IMR-90 (cell line): ENCODE measurements around the gene PRR14L. TPM values are rescaled to one million over a fixed set of nuclear protein-coding genes. Genes with fewer than 3 reads are reported as not detected.

ENCODE experiments used
- ATAC-seq: fragments of 200-7000 bp; cut with Tn5 transposase; 2 replicates; pipeline ENCODE4 v1.9.1; 2020; ENCODE audit warnings: low read depth, mild to moderate bottlenecking, moderate library complexity
- BruUV-seq: library from RNA; stranded (reverse); fragments of 400-500 nt; replicated peaks from 2 replicates; lab custom pipeline; 2021; lab: Mats Ljungman, UMichigan
- CTCF ChIA-PET: fragments of 300-600 bp; formaldehyde crosslinking; extraction: SDS; loops from one replicate; lab custom pipeline; 2021; ENCODE audit warnings: antibody characterized with exemption; lab: Yijun Ruan, JAX
- POLR2A ChIA-PET: fragments of 300-600 bp; sonication (Branson Sonifier 250); formaldehyde crosslinking; loops from one replicate; lab custom pipeline; 2022; ENCODE audit warnings: antibody characterized with exemption; ENCODE audit not compliant: unreplicated experiment; lab: Charles Lee
- DNase-seq: peaks from one replicate; pipeline ENCODE4 v3.0.0; 2013
- H2AFZ ChIP-seq: replicated peaks from 2 replicates; pipeline ENCODE3; 2013; ENCODE audit warnings: low read length, mild to moderate bottlenecking; ENCODE audit not compliant: poor library complexity
- H2AK5ac ChIP-seq: 2 replicates; pipeline ENCODE4 v1.6.1; 2013; ENCODE audit warnings: low read depth, low read length, inconsistent platforms
- H2AK9ac ChIP-seq: replicated peaks from 2 replicates; pipeline ENCODE3; 2013; ENCODE audit warnings: mild to moderate bottlenecking, low read depth, low read length, moderate library complexity; ENCODE audit not compliant: poor library complexity
- H2BK120ac ChIP-seq: 2 replicates; pipeline ENCODE4 v1.6.1; 2013; ENCODE audit warnings: low read depth, low read length, inconsistent platforms
- H2BK15ac ChIP-seq: 3 replicates; pipeline ENCODE4 v1.6.1; 2013; ENCODE audit warnings: low read depth, low read length, inconsistent platforms
- H2BK20ac ChIP-seq: 2 replicates; pipeline ENCODE4 v1.6.1; 2013; ENCODE audit warnings: low read depth, mild to moderate bottlenecking, inconsistent platforms, low read length, moderate library complexity
- H2BK5ac ChIP-seq: 2 replicates; pipeline ENCODE4 v1.6.1; 2013; ENCODE audit warnings: mild to moderate bottlenecking, low read depth, low read length, inconsistent platforms; ENCODE audit not compliant: poor library complexity, severe bottlenecking
- H3K14ac ChIP-seq: replicated peaks from 2 replicates; pipeline ENCODE4 v1.6.1; 2013; ENCODE audit warnings: low read depth, low read length, inconsistent platforms
- H3K18ac ChIP-seq: 2 replicates; pipeline ENCODE4 v1.6.1; 2013; ENCODE audit warnings: low read depth, low read length, control low read depth
- H3K23ac ChIP-seq: 2 replicates; pipeline ENCODE4 v1.6.1; 2013; ENCODE audit warnings: low read depth, low read length, inconsistent platforms
- H3K27ac ChIP-seq: 2 replicates; pipeline ENCODE4 v1.5.1; 2013; ENCODE audit warnings: mild to moderate bottlenecking, control low read depth, low read length; ENCODE audit not compliant: insufficient read depth
- H3K27me3 ChIP-seq: 2 replicates; pipeline ENCODE4 v1.6.1; 2013; ENCODE audit warnings: low read length; ENCODE audit not compliant: control insufficient read depth, insufficient read depth
- H3K36me3 ChIP-seq: 2 replicates; pipeline ENCODE4 v1.6.1; 2013; ENCODE audit warnings: low read length, mixed read lengths; ENCODE audit not compliant: control insufficient read depth, insufficient read depth
- H3K4ac ChIP-seq: 2 replicates; pipeline ENCODE4 v1.6.1; 2013; ENCODE audit warnings: low read depth, low read length, inconsistent platforms
- H3K4me1 ChIP-seq: 2 replicates; pipeline ENCODE4 v1.6.1; 2013; ENCODE audit warnings: low read length, mixed read lengths; ENCODE audit not compliant: control insufficient read depth, insufficient read depth
- H3K4me2 ChIP-seq: 2 replicates; pipeline ENCODE4 v1.6.1; 2013; ENCODE audit warnings: low read depth, mild to moderate bottlenecking, control low read depth, low read length, moderate library complexity
- H3K4me3 ChIP-seq: 2 replicates; pipeline ENCODE4 v1.5.1; 2013; ENCODE audit warnings: low read depth, mild to moderate bottlenecking, control low read depth, low read length, moderate library complexity; ENCODE audit not compliant: insufficient read depth
- H3K56ac ChIP-seq: 2 replicates; pipeline ENCODE4 v1.6.1; 2013; ENCODE audit warnings: low read length, inconsistent platforms; ENCODE audit not compliant: insufficient read depth; ENCODE audit errors: extremely low read depth
- H3K79me1 ChIP-seq, 2 experiments: 2 replicates each; pipeline ENCODE4 v1.6.1; 2013; ENCODE audit warnings: low read length in 2 of 2, inconsistent platforms in 1 of 2, low read depth in 1 of 2
- H3K9ac ChIP-seq: 2 replicates; pipeline ENCODE4 v1.6.1; 2013; ENCODE audit warnings: low read depth, low read length, control low read depth
- H3K9me1 ChIP-seq: 2 replicates; pipeline ENCODE4 v1.6.1; 2013; ENCODE audit warnings: low read length, inconsistent platforms; ENCODE audit not compliant: insufficient read depth
- H3K9me3 ChIP-seq: 2 replicates; pipeline ENCODE4 v1.6.1; 2013; ENCODE audit warnings: low read length; ENCODE audit not compliant: control insufficient read depth, insufficient read depth
- H4K20me1 ChIP-seq: 2 replicates; pipeline ENCODE4 v1.6.1; 2013; ENCODE audit warnings: low read length, inconsistent platforms; ENCODE audit not compliant: insufficient read depth
- H4K5ac ChIP-seq: 2 replicates; pipeline ENCODE4 v1.6.1; 2013; ENCODE audit warnings: mild to moderate bottlenecking, low read depth, low read length, control low read depth
- H4K8ac ChIP-seq, 2 experiments: 2 replicates each; pipeline ENCODE4 v1.6.1; 2013; ENCODE audit warnings: low read depth in 2 of 2, low read length in 2 of 2, control low read depth in 1 of 2, inconsistent platforms in 1 of 2
- H4K91ac ChIP-seq: 2 replicates; pipeline ENCODE4 v1.6.1; 2013; ENCODE audit warnings: low read depth, low read length, inconsistent platforms; ENCODE audit not compliant: insufficient read depth
- FOS ChIP-seq: fragments of 150-350 bp; IDR thresholded peaks from 2 replicates; pipeline ENCODE4 v1.6.1; 2016; ENCODE audit warnings: low read depth, low read length
- MAFK ChIP-seq: IDR thresholded peaks from 2 replicates; pipeline ENCODE4 v1.6.1; 2012; ENCODE audit warnings: low read depth, low read length, improper control_type of control experiment
- MAZ ChIP-seq: IDR thresholded peaks from 2 replicates; pipeline ENCODE4 v1.6.1; 2012; ENCODE audit warnings: low read depth, mild to moderate bottlenecking, low read length, improper control_type of control experiment, moderate library complexity, borderline replicate concordance
- MXI1 ChIP-seq: IDR thresholded peaks from 2 replicates; pipeline ENCODE4 v1.6.1; 2012; ENCODE audit warnings: low read depth, mild to moderate bottlenecking, low read length, moderate library complexity, borderline replicate concordance
- RCOR1 ChIP-seq: IDR thresholded peaks from 2 replicates; pipeline ENCODE4 v1.6.1; 2012; ENCODE audit warnings: mild to moderate bottlenecking, low read length, improper control_type of control experiment; ENCODE audit not compliant: insufficient replicate concordance
- SMC3 ChIP-seq: fragments of 150-350 bp; IDR thresholded peaks from 2 replicates; pipeline ENCODE4 v1.6.1; 2016; ENCODE audit warnings: low read depth, mild to moderate bottlenecking, antibody characterized with exemption, low read length, moderate library complexity
- WGBS, 2 experiments: methylation state at CpG; one replicate each; pipeline versions ENCODE4 v1.1.5 to v1.1.7; 2013; ENCODE audit warnings: missing lambda C conversion rate in 2 of 2; ENCODE audit not compliant: insufficient read length in 1 of 2; ENCODE audit errors: extremely low coverage in 2 of 2; 5-methylcytosine and 5-hydroxymethylcytosine counted together
- dilution Hi-C: fragments of 300-500 bp; cut with HindIII; formaldehyde crosslinking; loops from one replicate; pipeline ENCODE4 v1.14.3; 2018; ENCODE audit warnings: low sequenced_read_pairs; ENCODE audit not compliant: unreplicated experiment
- in situ Hi-C: fragments of 300-500 bp; cut with MboI; formaldehyde crosslinking; loops from 3 replicates; pipeline ENCODE4 v1.14.3; 2019; ENCODE audit warnings: low sequenced_read_pairs, inconsistent platforms, mixed read lengths
- intact Hi-C: fragments of 100-400 bp; cut with micrococcal nuclease; formaldehyde crosslinking; loops from 2 replicates; pipeline ENCODE4 v1.10.0; 2022
- polyA plus RNA-seq, 3 experiments: library from polyadenylated mRNA; depleted of rRNA; stranded (reverse); fragments of >200 nt; gene quantifications; 2 replicates each; pipeline ENCODE4 v1.2.3, GENCODE V29; 2012; ENCODE audit warnings: low replicate concordance in 1 of 3
- total RNA-seq: library from RNA; depleted of rRNA; stranded (reverse); fragments of >200 nt; gene quantifications from 2 replicates; pipeline ENCODE4 v1.2.3, GENCODE V29; 2012
- TF ChIP-seq, protein P1 (sequence below): fragments of 150-350 bp; IDR thresholded peaks from 2 replicates; pipeline ENCODE4 v1.6.1; 2017; ENCODE audit warnings: mild to moderate bottlenecking, antibody characterized with exemption, low read length, low read depth
- TF ChIP-seq, protein P2 (sequence below): fragments of 150-350 bp; IDR thresholded peaks from 2 replicates; pipeline ENCODE4 v1.6.1; 2016; ENCODE audit warnings: low read depth, mild to moderate bottlenecking, low read length, moderate library complexity, borderline replicate concordance

PRR14L gene
- total and polyA plus RNA-seq, 2 of the 4 experiments (the other 2 are of a cell fraction), result 9.0 to 19.7 TPM

DNA sequence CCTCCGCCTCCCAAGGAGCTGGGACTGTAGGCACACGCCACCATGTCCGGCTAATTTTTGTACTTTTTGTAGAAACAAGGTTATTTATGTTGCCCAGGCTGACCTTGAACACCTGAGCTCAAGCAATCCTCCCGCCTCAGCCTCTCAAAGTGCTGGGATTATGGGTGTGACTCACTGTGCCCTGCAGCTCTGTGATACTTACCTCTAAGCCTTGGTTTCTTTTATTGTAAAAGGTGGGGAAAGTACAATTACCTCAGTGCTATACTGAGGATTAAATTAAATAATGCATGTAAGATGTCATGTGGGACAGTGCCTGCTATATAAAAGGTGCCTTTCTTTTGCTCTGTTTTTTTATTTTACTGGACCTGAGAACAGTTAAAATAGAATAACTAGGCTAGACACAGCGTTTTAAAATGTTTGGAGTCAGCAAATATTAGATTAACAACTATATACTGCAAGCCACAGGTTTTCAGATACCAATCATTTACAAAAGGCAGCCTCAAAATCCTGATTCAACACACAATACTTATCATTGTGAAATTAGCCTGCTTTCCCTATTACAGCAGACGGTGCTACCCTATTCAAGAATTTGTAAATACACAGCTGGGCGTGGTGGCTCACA is 30.0 kb downstream of the PRR14L start:
- H3K4me2 ChIP-seq, result no peak overlapping the region
- H2AK9ac ChIP-seq, result no peak overlapping the region
- no peak for DNase-seq
- no peak overlapping the region for H4K5ac ChIP-seq
- WGBS, 2 experiments, result no CpG with 5 or more reads among the region's 7 CpGs
- no peak overlapping the region for H3K18ac ChIP-seq
- H3K14ac ChIP-seq, result no peak overlapping the region
- no peak overlapping the region for H3K27ac ChIP-seq
- H4K20me1 ChIP-seq, result no peaks in the 10 kb centered on the region; the same call in 1 of the 2 replicates
- H3K79me1 ChIP-seq, result peaks cover 16 to 26% of the 10 kb centered on the region in 2 experiments
- H3K4ac ChIP-seq, result no peak overlapping the region
- H3K9ac ChIP-seq, result no peak overlapping the region
- intact Hi-C loops, result loop anchor here (5.0 kb wide), 1 partner anchor 38 kb away; no protein-coding TSS in a partner anchor
- no TSS peak for BruUV-seq
- no peak overlapping the region for H3K56ac ChIP-seq
- H3K9me1 ChIP-seq, result 0 out of 2 replicates have a peak, but pooled peaks cover 4% of the 10 kb centered on the region
- no peak overlapping the region for H2AK5ac ChIP-seq
- dilution Hi-C loops, result no loop called here
- no peak overlapping the region for H2AFZ ChIP-seq
- no peak overlapping the region for H4K8ac ChIP-seq
- peak; percentile 59; the same call in 1 of the 2 replicates for TF ChIP-seq MAFK
- TF ChIP-seq RCOR1, result no peak
- TF ChIP-seq SMC3, result no peak
- TF ChIP-seq MAZ, result no peak
- TF ChIP-seq, protein P1, sequence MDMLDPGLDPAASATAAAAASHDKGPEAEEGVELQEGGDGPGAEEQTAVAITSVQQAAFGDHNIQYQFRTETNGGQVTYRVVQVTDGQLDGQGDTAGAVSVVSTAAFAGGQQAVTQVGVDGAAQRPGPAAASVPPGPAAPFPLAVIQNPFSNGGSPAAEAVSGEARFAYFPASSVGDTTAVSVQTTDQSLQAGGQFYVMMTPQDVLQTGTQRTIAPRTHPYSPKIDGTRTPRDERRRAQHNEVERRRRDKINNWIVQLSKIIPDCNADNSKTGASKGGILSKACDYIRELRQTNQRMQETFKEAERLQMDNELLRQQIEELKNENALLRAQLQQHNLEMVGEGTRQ, result no peak
- no peak for TF ChIP-seq FOS
- TF ChIP-seq, protein P2, sequence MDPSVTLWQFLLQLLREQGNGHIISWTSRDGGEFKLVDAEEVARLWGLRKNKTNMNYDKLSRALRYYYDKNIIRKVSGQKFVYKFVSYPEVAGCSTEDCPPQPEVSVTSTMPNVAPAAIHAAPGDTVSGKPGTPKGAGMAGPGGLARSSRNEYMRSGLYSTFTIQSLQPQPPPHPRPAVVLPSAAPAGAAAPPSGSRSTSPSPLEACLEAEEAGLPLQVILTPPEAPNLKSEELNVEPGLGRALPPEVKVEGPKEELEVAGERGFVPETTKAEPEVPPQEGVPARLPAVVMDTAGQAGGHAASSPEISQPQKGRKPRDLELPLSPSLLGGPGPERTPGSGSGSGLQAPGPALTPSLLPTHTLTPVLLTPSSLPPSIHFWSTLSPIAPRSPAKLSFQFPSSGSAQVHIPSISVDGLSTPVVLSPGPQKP, result no peak
- no peak for TF ChIP-seq MXI1
- no peaks in the 10 kb centered on the region for H3K9me3 ChIP-seq
- ChIA-PET POLR2A (no interaction called here), CTCF (interaction anchor here (0.6 kb wide), 1 partner anchor 17 kb away, joined by 3 read pairs; no protein-coding TSS in a partner anchor)
- no peak overlapping the region for H2BK5ac ChIP-seq
- no peak overlapping the region for H3K23ac ChIP-seq
- no peak overlapping the region for H2BK120ac ChIP-seq
- H2BK15ac ChIP-seq, result no peak overlapping the region
- H2BK20ac ChIP-seq, result no peak overlapping the region
- in situ Hi-C loops, result no loop called here
- no peaks in the 10 kb centered on the region for H3K4me1 ChIP-seq
- H3K4me3 ChIP-seq, result no peak overlapping the region
- H3K36me3 ChIP-seq, result peaks cover 33% of the 10 kb centered on the region
- no peaks in the 10 kb centered on the region for H3K27me3 ChIP-seq
- H4K91ac ChIP-seq, result no peak overlapping the region
- no peak for ATAC-seq
